ENCODE data around the gene NEDD4. TPM values are rescaled to one million over a fixed set of nuclear protein-coding genes. Genes with fewer than 3 reads are reported as not detected.
"Not testable (repeated sequence)": the region's sequence is repeated elsewhere in the genome, so short reads cannot be mapped to it uniquely, and the experiment has no call there.

Gene NEDD4
- total and polyA plus RNA-seq, 12 donors, result 2.5 to 20.5 (median 9.5) TPM

- Histone ChIP-seq H3K27me3 (no peaks in the 10 kb centered on the region), H3K9me3 (replicated peaks in 1 of 3) (no peaks in the 10 kb centered on the region), H3K27ac (no peak overlapping the region), H3K36me3 (replicated peaks in 1 of 2) (no peaks in the 10 kb centered on the region), H3K4me3 (no peak overlapping the region), H3K4me1 (replicated peaks in 1 of 2) (no peaks in the 10 kb centered on the region)
- intact Hi-C loops (cut with DNase I), result no loop called here
- DNase-seq, result no peak
- TF ChIP-seq POLR2A (IDR thresholded peaks at IDR 0.05) (no peak), CTCF (IDR thresholded peaks at IDR 0.05) (no peak)
- 47 to 77% (median 67%) methylated on average over 1 of the region's 1 CpG for WGBS, 4 donors
Measured at GRCh38 chr15:55958349-55958748, 35.1 kb downstream of the NEDD4 start.

GRCh38 chr15:55954862-55955605 lies 38.4 kb downstream of the NEDD4 start:
- WGBS, 4 donors, result 89 to 95% (median 93%) methylated on average over 6 of the region's 6 CpGs
- no peak for DNase-seq
- Histone ChIP-seq H3K9me3 (replicated peaks in 1 of 3) (no peaks in the 10 kb centered on the region), H3K36me3 (replicated peaks in 1 of 2) (no peaks in the 10 kb centered on the region), H3K27ac (no peak overlapping the region), H3K4me1 (replicated peaks in 1 of 2) (no peaks in the 10 kb centered on the region), H3K27me3 (no peaks in the 10 kb centered on the region), H3K4me3 (no peak overlapping the region)
- no peak for TF ChIP-seq POLR2A (IDR thresholded peaks at IDR 0.05)
- no peak for TF ChIP-seq CTCF (IDR thresholded peaks at IDR 0.05)
- intact Hi-C loops (cut with DNase I), result no loop called here

- 86 to 97% (median 93%) methylated on average over 14 of the region's 14 CpGs for WGBS, 4 donors
- H3K9me3 ChIP-seq (replicated peaks in 1 of 3); H3K4me3 ChIP-seq; DNase-seq; intact Hi-C loops (cut with DNase I); H3K4me1 ChIP-seq (replicated peaks in 1 of 2); H3K36me3 ChIP-seq (replicated peaks in 1 of 2); H3K27ac ChIP-seq; H3K27me3 ChIP-seq: not testable (repeated sequence)
Measured at GRCh38 chr15:55952501-55953274, 40.7 kb downstream of the NEDD4 start.

- 87 to 100% (median 89%) methylated on average over 2 of the region's 2 CpGs for WGBS, 4 donors
- H3K36me3 ChIP-seq (replicated peaks in 1 of 2); H3K4me3 ChIP-seq; H3K27ac ChIP-seq; H3K27me3 ChIP-seq; DNase-seq; intact Hi-C loops (cut with DNase I); H3K9me3 ChIP-seq (replicated peaks in 1 of 3); H3K4me1 ChIP-seq (replicated peaks in 1 of 2): not testable (repeated sequence)
Measured at GRCh38 chr15:55944606-55945005, 48.8 kb downstream of the NEDD4 start.

GRCh38 chr15:55942332-55942731 lies 51.1 kb downstream of the NEDD4 start:
- no peak overlapping the region for H3K4me3 ChIP-seq
- H3K27me3 ChIP-seq, result no peaks in the 10 kb centered on the region
- no peak for TF ChIP-seq CTCF (IDR thresholded peaks at IDR 0.05)
- WGBS, 4 donors, result 52 to 76% (median 66%) methylated on average over 4 of the region's 4 CpGs
- no peak for DNase-seq
- no peak overlapping the region for H3K27ac ChIP-seq
- H3K9me3 ChIP-seq (replicated peaks in 1 of 3), result no peaks in the 10 kb centered on the region
- intact Hi-C loops (cut with DNase I), result no loop called here
- H3K36me3 ChIP-seq (replicated peaks in 1 of 2), result no peaks in the 10 kb centered on the region
- peaks cover 0 to under 1% of the 10 kb centered on the region in 2 donors for H3K4me1 ChIP-seq (replicated peaks in 1 of 2)
